GM12878 (cell line): ENCODE measurements around the gene KRT71. TPM values are rescaled to one million over a fixed set of nuclear protein-coding genes. Genes with fewer than 3 reads are reported as not detected.

ENCODE experiments used
- ATAC-seq: fragments of 200-7000 bp; cut with Tn5 transposase; 3 replicates; pipeline ENCODE4 v1.9.1; 2020; ENCODE audit warnings: mild to moderate bottlenecking, moderate library complexity
- BruUV-seq: library from RNA; stranded (reverse); fragments of 400-500 nt; replicated peaks from 2 replicates; lab custom pipeline; 2021; lab: Mats Ljungman, UMichigan
- CTCF ChIA-PET: fragments of 300-600 bp; sonication (Branson Sonifier 250); formaldehyde crosslinking; extraction: SDS; loops from one replicate; lab custom pipeline; 2021; ENCODE audit warnings: inconsistent platforms; lab: Yijun Ruan, JAX
- POLR2A ChIA-PET: fragments of 350-600 bp; formaldehyde crosslinking; extraction: SDS; loops from one replicate; lab custom pipeline; 2021; ENCODE audit warnings: inconsistent platforms; lab: Charles Lee
- RAD21 ChIA-PET: fragments of 300-600 bp; sonication (Branson Sonifier 250); formaldehyde crosslinking; loops from one replicate; lab custom pipeline; 2023; ENCODE audit warnings: antibody characterized with exemption; ENCODE audit not compliant: unreplicated experiment; lab: Charles Lee
- SMC1A ChIA-PET: fragments of 300-600 bp; sonication (Branson Sonifier 250); formaldehyde crosslinking; loops from one replicate; lab custom pipeline; 2023; ENCODE audit not compliant: unreplicated experiment, uncharacterized antibody; lab: Charles Lee
- DNase-seq: peaks from one replicate; pipeline ENCODE4 v3.0.0-alpha.2; 2011; ENCODE audit warnings: low read depth, low spot score
- FAIRE-seq: peaks from 3 replicates; lab custom pipeline; 2011; peaks lifted over from hg19 to GRCh38; lab: Jason Lieb, UNC
- H2AFZ ChIP-seq: 2 replicates; pipeline ENCODE4 v1.6.0; 2011; ENCODE audit warnings: low read depth, low read length, control low read depth; ENCODE audit not compliant: control insufficient read depth
- H3K27ac ChIP-seq: 2 replicates; pipeline ENCODE4 v1.5.1; 2011; ENCODE audit warnings: control low read depth; ENCODE audit not compliant: control insufficient read depth, insufficient read depth
- H3K27me3 ChIP-seq, 2 experiments: replicated peaks in 1 of 2; 2 replicates each; pipeline versions ENCODE4 v1.6.0 to v1.6.1; 2011; ENCODE audit warnings: low read length in 1 of 2; ENCODE audit not compliant: control insufficient read depth in 2 of 2, insufficient read depth in 2 of 2
- H3K36me3 ChIP-seq, 2 experiments: 2 replicates each; pipeline ENCODE4 v1.5.1; 2011; ENCODE audit warnings: low read length in 1 of 2; ENCODE audit not compliant: control insufficient read depth in 2 of 2, insufficient read depth in 2 of 2
- H3K4me1 ChIP-seq: 2 replicates; pipeline ENCODE4 v1.6.1; 2011; ENCODE audit warnings: mild to moderate bottlenecking, low read length, moderate library complexity, mixed read lengths; ENCODE audit not compliant: control insufficient read depth, insufficient read depth
- H3K4me2 ChIP-seq: 2 replicates; pipeline ENCODE4 v1.6.0; 2011; ENCODE audit warnings: control low read depth; ENCODE audit not compliant: control insufficient read depth, insufficient read depth
- H3K4me3 ChIP-seq: fragments of 200-600 bp; sonication (generic); 2 replicates; pipeline ENCODE4 v1.5.1; 2016
- H3K79me2 ChIP-seq: 2 replicates; pipeline ENCODE4 v1.6.0; 2011; ENCODE audit warnings: low read length; ENCODE audit not compliant: control insufficient read depth, insufficient read depth
- H3K9ac ChIP-seq: 2 replicates; pipeline ENCODE4 v1.8.0; 2011; ENCODE audit warnings: low read length, control low read depth, mixed read lengths; ENCODE audit not compliant: control insufficient read depth, insufficient read depth
- H3K9me3 ChIP-seq: replicated peaks from 3 replicates; pipeline ENCODE4 v1.5.1; 2011; ENCODE audit warnings: mild to moderate bottlenecking, low read length; ENCODE audit not compliant: control insufficient read depth, insufficient read depth
- H4K20me1 ChIP-seq: 2 replicates; pipeline ENCODE4 v1.6.0; 2011; ENCODE audit not compliant: control insufficient read depth, insufficient read depth
- CBX3 ChIP-seq: fragments of 200-600 bp; sonication (generic); IDR thresholded peaks from 2 replicates; pipeline ENCODE4 v1.6.1; 2016; ENCODE audit warnings: low read depth, borderline replicate concordance
- CHD2 ChIP-seq: IDR thresholded peaks from 2 replicates; pipeline ENCODE4 v1.6.1; 2011; ENCODE audit warnings: low read depth, low read length, improper control_type of control experiment, borderline replicate concordance
- POLR2A ChIP-seq: IDR thresholded peaks from 2 replicates; pipeline ENCODE4 v1.6.1; 2011; ENCODE audit warnings: low read depth, mild to moderate bottlenecking, low read length
- POU2F2 ChIP-seq: IDR thresholded peaks from 3 replicates; pipeline ENCODE4 v1.6.1; 2011; ENCODE audit warnings: low read depth, mild to moderate bottlenecking, low read length, borderline replicate concordance
- TCF7 ChIP-seq: IDR thresholded peaks from 2 replicates; pipeline ENCODE4 v1.6.1; 2014; ENCODE audit warnings: antibody characterized with exemption, borderline replicate concordance
- WGBS: methylation state at CpG from one replicate; pipeline ENCODE4 v1.1.6; 2016; ENCODE audit warnings: low lambda C conversion rate; ENCODE audit not compliant: insufficient replicate concordance, insufficient coverage; ENCODE audit errors: missing lambda C conversion rate; 5-methylcytosine and 5-hydroxymethylcytosine counted together
- in situ Hi-C: fragments of 300-500 bp; cut with MboI; formaldehyde crosslinking; loops from 9 replicates; pipeline ENCODE4 v1.14.3; 2018; ENCODE audit warnings: mixed read lengths
- intact Hi-C: fragments of 100-400 bp; cut with micrococcal nuclease; formaldehyde crosslinking; loops from one replicate; pipeline ENCODE4 v1.14.2; 2022; ENCODE audit not compliant: unreplicated experiment
- polyA plus RNA-seq, 11 experiments: library from polyadenylated mRNA; depleted of rRNA in 4 of 11; unstranded in 6 of 11; stranded (reverse) in 5 of 11; fragments of >200 nt; fragmentation: Nextera tagmentation in 4 of 11; fragmentation: Illumina TruSeq in 1 of 11; extraction: Ambion mirVana in 4 of 11; extraction: Trizol in 1 of 11; gene quantifications; 1 replicate in 1 of 11; 2 replicates in 10 of 11; pipeline versions ENCODE4 v1.2.1 to v1.2.3, GENCODE V29; 2011 to 2016; ENCODE audit warnings: inconsistent platforms in 2 of 11, missing spikeins in 2 of 11, low read depth in 1 of 11
- total RNA-seq, 4 experiments: library from RNA; depleted of rRNA in 3 of 4; stranded (reverse); fragments of >200 nt in 3 of 4; fragmentation: Illumina TruSeq in 1 of 4; extraction: Trizol in 1 of 4; gene quantifications; 2 replicates each; pipeline versions ENCODE4 v1.2.1 to v1.2.3, GENCODE V29; 2013 to 2021
- TF ChIP-seq, protein P1 (sequence below): IDR thresholded peaks from 2 replicates; pipeline ENCODE4 v1.6.1; 2012; ENCODE audit warnings: low read depth, low read length, improper control_type of control experiment
- TF ChIP-seq, protein P2 (sequence below): IDR thresholded peaks from 2 replicates; pipeline ENCODE4 v1.6.1; 2011; ENCODE audit warnings: borderline replicate concordance, low read depth, mild to moderate bottlenecking, moderate library complexity, low read length; ENCODE audit not compliant: insufficient read depth, poor library complexity, severe bottlenecking
- TF ChIP-seq, protein P3 (sequence below): fragments of 450-650 bp; formaldehyde crosslinking; IDR thresholded peaks from 2 replicates; pipeline ENCODE4 v1.4.0; 2020; ENCODE audit warnings: mild to moderate bottlenecking, moderate library complexity

KRT71 gene
- total and polyA plus RNA-seq, 10 of the 15 experiments (the other 5 are each of a cell fraction or from before 2014, with no cell fraction given) = not detected

DNA sequence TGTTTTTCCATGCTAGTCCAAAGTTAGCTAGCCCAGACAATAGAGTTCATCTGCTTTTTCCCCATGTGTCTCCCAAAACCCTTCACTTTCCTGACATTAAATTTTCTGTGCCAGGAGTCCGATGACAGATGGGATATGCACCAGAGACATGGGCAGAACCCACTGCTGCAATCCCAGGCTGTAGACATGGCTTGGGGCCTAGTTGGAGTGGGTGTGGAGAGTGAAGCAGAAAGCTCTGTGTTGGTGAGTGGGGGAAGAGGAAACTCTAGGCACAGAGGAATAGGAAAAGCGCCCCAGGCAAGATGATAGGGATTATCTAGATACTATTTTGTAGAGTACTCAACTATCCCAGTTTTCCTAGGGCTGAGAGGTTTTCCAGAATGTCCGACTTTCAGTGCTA, 25.5 kb upstream of the KRT71 start:
- Histone ChIP-seq H3K4me1 (no peaks in the 10 kb centered on the region), H3K36me3 (no peaks in the 10 kb centered on the region), H3K9me3 (no peaks in the 10 kb centered on the region), H3K9ac (no peak overlapping the region), H3K4me2 (no peak overlapping the region), H3K79me2 (no peaks in the 10 kb centered on the region), H4K20me1 (peaks cover 4% of the 10 kb centered on the region; the same call in 1 of the 2 replicates), H2AFZ (no peak overlapping the region), H3K27me3 (peaks cover 3 to 7% of the 10 kb centered on the region in 2 experiments; a peak in 3 of 4 replicates), H3K4me3 (no peak overlapping the region), H3K27ac (no peak overlapping the region)
- no peak for TF ChIP-seq POU2F2
- TF ChIP-seq POLR2A = no peak
- TF ChIP-seq CBX3 = no peak
- TF ChIP-seq, protein P1, sequence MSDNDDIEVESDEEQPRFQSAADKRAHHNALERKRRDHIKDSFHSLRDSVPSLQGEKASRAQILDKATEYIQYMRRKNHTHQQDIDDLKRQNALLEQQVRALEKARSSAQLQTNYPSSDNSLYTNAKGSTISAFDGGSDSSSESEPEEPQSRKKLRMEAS = no peak
- TF ChIP-seq, protein P2, sequence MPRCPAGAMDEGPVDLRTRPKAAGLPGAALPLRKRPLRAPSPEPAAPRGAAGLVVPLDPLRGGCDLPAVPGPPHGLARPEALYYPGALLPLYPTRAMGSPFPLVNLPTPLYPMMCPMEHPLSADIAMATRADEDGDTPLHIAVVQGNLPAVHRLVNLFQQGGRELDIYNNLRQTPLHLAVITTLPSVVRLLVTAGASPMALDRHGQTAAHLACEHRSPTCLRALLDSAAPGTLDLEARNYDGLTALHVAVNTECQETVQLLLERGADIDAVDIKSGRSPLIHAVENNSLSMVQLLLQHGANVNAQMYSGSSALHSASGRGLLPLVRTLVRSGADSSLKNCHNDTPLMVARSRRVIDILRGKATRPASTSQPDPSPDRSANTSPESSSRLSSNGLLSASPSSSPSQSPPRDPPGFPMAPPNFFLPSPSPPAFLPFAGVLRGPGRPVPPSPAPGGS = no peak
- no peak for TF ChIP-seq TCF7
- no peak for TF ChIP-seq CHD2
- TF ChIP-seq, protein P3, sequence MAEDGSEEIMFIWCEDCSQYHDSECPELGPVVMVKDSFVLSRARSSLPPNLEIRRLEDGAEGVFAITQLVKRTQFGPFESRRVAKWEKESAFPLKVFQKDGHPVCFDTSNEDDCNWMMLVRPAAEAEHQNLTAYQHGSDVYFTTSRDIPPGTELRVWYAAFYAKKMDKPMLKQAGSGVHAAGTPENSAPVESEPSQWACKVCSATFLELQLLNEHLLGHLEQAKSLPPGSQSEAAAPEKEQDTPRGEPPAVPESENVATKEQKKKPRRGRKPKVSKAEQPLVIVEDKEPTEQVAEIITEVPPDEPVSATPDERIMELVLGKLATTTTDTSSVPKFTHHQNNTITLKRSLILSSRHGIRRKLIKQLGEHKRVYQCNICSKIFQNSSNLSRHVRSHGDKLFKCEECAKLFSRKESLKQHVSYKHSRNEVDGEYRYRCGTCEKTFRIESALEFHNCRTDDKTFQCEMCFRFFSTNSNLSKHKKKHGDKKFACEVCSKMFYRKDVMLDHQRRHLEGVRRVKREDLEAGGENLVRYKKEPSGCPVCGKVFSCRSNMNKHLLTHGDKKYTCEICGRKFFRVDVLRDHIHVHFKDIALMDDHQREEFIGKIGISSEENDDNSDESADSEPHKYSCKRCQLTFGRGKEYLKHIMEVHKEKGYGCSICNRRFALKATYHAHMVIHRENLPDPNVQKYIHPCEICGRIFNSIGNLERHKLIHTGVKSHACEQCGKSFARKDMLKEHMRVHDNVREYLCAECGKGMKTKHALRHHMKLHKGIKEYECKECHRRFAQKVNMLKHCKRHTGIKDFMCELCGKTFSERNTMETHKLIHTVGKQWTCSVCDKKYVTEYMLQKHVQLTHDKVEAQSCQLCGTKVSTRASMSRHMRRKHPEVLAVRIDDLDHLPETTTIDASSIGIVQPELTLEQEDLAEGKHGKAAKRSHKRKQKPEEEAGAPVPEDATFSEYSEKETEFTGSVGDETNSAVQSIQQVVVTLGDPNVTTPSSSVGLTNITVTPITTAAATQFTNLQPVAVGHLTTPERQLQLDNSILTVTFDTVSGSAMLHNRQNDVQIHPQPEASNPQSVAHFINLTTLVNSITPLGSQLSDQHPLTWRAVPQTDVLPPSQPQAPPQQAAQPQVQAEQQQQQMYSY = no peak
- ChIA-PET SMC1A (interaction anchor here (1.1 kb wide), 1 partner anchor 13 kb away, joined by 3 read pairs; no protein-coding TSS in a partner anchor), RAD21 (interaction anchor here (0.8 kb wide), 1 partner anchor 292 kb away, joined by 3 read pairs; no protein-coding TSS in a partner anchor), POLR2A (no interaction called here), CTCF (interaction anchor here (0.6 to 1.5 kb wide), 4 partner anchors 292 to 1349 kb away, joined by 3 to 6 read pairs (median 3); no protein-coding TSS in a partner anchor)
- WGBS = 14% methylated on average over 3 of the region's 3 CpGs
- intact Hi-C loops (no loop called here), in situ Hi-C loops (no loop called here)
- DNase-seq (no peak), ATAC-seq (no peak), FAIRE-seq (no peak)
- no TSS peak for BruUV-seq
